ENCODE measurements around the gene FLNB. TPM values are rescaled to one million over a fixed set of nuclear protein-coding genes. Genes with fewer than 3 reads are reported as not detected.

Gene FLNB
- total and polyA plus RNA-seq, 2 of the 13 experiments (the other 11 are each of a cell fraction or from before 2014, with no cell fraction given) = 106 to 130 TPM

DNA sequence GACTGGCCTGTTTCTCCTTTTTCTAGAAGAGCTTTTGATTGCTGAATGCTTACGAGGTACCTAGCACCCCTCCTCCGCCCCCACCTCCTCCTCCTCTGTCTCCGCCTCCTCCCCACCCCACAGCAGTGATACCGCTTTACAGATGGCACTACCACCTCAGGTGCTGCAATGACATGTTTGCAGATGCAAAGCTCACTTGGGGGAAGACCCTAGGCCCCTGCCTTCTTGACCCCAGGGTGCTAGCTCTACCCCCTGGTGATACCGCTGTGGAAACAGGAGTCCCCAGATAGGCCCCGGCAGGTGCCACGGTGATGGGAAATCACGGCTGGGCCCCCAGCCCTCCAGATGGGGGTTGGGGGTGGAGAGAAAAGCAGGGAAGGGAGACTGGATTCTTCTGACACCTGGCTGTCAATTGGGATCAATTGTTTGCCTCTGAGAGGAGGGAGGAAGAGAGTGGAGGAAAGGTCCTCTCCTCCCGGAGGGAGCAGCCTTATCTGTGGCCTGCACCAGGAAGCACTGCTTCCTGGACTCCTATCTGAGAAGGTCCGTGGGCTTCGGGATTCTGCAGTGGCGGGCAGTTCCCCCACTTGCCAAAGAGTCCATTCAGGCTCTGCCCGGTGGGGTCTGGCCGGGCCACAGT is 164.9 kb downstream of the FLNB start (continued):
- TF ChIP-seq, protein P1, sequence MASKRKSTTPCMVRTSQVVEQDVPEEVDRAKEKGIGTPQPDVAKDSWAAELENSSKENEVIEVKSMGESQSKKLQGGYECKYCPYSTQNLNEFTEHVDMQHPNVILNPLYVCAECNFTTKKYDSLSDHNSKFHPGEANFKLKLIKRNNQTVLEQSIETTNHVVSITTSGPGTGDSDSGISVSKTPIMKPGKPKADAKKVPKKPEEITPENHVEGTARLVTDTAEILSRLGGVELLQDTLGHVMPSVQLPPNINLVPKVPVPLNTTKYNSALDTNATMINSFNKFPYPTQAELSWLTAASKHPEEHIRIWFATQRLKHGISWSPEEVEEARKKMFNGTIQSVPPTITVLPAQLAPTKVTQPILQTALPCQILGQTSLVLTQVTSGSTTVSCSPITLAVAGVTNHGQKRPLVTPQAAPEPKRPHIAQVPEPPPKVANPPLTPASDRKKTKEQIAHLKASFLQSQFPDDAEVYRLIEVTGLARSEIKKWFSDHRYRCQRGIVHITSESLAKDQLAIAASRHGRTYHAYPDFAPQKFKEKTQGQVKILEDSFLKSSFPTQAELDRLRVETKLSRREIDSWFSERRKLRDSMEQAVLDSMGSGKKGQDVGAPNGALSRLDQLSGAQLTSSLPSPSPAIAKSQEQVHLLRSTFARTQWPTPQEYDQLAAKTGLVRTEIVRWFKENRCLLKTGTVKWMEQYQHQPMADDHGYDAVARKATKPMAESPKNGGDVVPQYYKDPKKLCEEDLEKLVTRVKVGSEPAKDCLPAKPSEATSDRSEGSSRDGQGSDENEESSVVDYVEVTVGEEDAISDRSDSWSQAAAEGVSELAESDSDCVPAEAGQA (IDR thresholded peaks at IDR 0.05; ENCODE audit: low read depth) = no peak
- TF ChIP-seq, protein P1 (CRISPR knock-in tag; IDR thresholded peaks at IDR 0.05; ENCODE audit: borderline replicate concordance) = no peak
- no peak for TF ChIP-seq ZNF644 (CRISPR knock-in tag; IDR thresholded peaks at IDR 0.05; ENCODE audit: low read depth)
- no peak for TF ChIP-seq ZNF160 (CRISPR knock-in tag; IDR thresholded peaks at IDR 0.05)
- TF ChIP-seq ZNF850 (CRISPR knock-in tag; conservative IDR thresholded peaks at IDR 0.05) = no peak
- no peak for TF ChIP-seq SIN3B (IDR thresholded peaks at IDR 0.05; ENCODE audit: low read length)
- TF ChIP-seq LCORL (IDR thresholded peaks at IDR 0.05) = no peak
- no peak; the same call in 1 of the 2 replicates for TF ChIP-seq LCORL (CRISPR knock-in tag; IDR thresholded peaks at IDR 0.05)
- TF ChIP-seq, protein P2, sequence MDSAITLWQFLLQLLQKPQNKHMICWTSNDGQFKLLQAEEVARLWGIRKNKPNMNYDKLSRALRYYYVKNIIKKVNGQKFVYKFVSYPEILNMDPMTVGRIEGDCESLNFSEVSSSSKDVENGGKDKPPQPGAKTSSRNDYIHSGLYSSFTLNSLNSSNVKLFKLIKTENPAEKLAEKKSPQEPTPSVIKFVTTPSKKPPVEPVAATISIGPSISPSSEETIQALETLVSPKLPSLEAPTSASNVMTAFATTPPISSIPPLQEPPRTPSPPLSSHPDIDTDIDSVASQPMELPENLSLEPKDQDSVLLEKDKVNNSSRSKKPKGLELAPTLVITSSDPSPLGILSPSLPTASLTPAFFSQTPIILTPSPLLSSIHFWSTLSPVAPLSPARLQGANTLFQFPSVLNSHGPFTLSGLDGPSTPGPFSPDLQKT (CRISPR knock-in tag; IDR thresholded peaks at IDR 0.05; ENCODE audit: borderline replicate concordance) = no peak
- no peak for TF ChIP-seq FOXK2 (IDR thresholded peaks at IDR 0.05)
- TF ChIP-seq ZNF589 (CRISPR knock-in tag; conservative IDR thresholded peaks at IDR 0.05) = no peak
- TF ChIP-seq, protein P3, sequence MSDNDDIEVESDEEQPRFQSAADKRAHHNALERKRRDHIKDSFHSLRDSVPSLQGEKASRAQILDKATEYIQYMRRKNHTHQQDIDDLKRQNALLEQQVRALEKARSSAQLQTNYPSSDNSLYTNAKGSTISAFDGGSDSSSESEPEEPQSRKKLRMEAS (IDR thresholded peaks at IDR 0.05) = peak; percentile 56; the same call in 1 of the 2 replicates
- TF ChIP-seq FIP1L1 (IDR thresholded peaks at IDR 0.05; ENCODE audit: borderline replicate concordance, insufficient read depth, low read depth, low read length) = no peak
- no peak for TF ChIP-seq KLF15 (CRISPR knock-in tag; IDR thresholded peaks at IDR 0.05; ENCODE audit: borderline replicate concordance)
- TF ChIP-seq CHD2 (IDR thresholded peaks at IDR 0.05; ENCODE audit: low read depth, low read length) = no peak
- TF ChIP-seq, protein P4, sequence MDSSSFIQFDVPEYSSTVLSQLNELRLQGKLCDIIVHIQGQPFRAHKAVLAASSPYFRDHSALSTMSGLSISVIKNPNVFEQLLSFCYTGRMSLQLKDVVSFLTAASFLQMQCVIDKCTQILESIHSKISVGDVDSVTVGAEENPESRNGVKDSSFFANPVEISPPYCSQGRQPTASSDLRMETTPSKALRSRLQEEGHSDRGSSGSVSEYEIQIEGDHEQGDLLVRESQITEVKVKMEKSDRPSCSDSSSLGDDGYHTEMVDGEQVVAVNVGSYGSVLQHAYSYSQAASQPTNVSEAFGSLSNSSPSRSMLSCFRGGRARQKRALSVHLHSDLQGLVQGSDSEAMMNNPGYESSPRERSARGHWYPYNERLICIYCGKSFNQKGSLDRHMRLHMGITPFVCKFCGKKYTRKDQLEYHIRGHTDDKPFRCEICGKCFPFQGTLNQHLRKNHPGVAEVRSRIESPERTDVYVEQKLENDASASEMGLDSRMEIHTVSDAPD (CRISPR knock-in tag; IDR thresholded peaks at IDR 0.05) = peak; percentile 71
- TF ChIP-seq, protein P5, sequence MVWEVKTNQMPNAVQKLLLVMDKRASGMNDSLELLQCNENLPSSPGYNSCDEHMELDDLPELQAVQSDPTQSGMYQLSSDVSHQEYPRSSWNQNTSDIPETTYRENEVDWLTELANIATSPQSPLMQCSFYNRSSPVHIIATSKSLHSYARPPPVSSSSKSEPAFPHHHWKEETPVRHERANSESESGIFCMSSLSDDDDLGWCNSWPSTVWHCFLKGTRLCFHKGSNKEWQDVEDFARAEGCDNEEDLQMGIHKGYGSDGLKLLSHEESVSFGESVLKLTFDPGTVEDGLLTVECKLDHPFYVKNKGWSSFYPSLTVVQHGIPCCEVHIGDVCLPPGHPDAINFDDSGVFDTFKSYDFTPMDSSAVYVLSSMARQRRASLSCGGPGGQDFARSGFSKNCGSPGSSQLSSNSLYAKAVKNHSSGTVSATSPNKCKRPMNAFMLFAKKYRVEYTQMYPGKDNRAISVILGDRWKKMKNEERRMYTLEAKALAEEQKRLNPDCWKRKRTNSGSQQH (CRISPR knock-in tag; IDR thresholded peaks at IDR 0.05; ENCODE audit: low read depth) = no peak
- no peak for TF ChIP-seq PHB2 (IDR thresholded peaks at IDR 0.05; ENCODE audit: partially characterized antibody)
- TF ChIP-seq MEIS2 (CRISPR knock-in tag; IDR thresholded peaks at IDR 0.05) = no peak
